Activated CD4-positive, alpha-beta T cell treated with anti-CD3 and anti-CD28 coated beads for 36 hours (primary cell): ENCODE data around the gene ZCCHC13. TPM values are rescaled to one million over a fixed set of nuclear protein-coding genes. Genes with fewer than 3 reads are reported as not detected.

ENCODE experiments used
- microRNA-seq: library from miRNA; unstranded; fragments of <30 nt; microRNA quantifications from one replicate; pipeline ENCODE4 v1.2.0, GENCODE V29; 2021; ENCODE audit warnings: borderline replicate concordance
- total RNA-seq, 2 experiments: library from RNA; stranded (reverse); gene quantifications; one replicate each; pipeline ENCODE4 v1.2.3, GENCODE V29; 2021

The ZCCHC13 gene
- total RNA-seq, 2 experiments from 2014 or later: not detected

Small RNAs within 50 kb of the gene (microRNA-seq; reads per million reads assigned to microRNA genes)
- gene MIR374A (598 reads per million, percentile 81 among the genes with 10 or more reads in this experiment), gene MIR545 (16.6 reads per million, percentile 40 among the genes with 10 or more reads in this experiment)

Other genes starting within 250 kb of the ZCCHC13 start
- gene SLC16A2, start 117.3 kb downstream of the ZCCHC13 start, total RNA-seq: 1 to 10 TPM; 1.2 to 1.5 TPM